A673 (cell line): Measurements from ENCODE around the gene SREBF2. TPM values are rescaled to one million over a fixed set of nuclear protein-coding genes. Genes with fewer than 3 reads are reported as not detected.

Experiments
- BruUV-seq: library from RNA; stranded (reverse); fragments of 400-500 nt; replicated peaks from 2 replicates; lab custom pipeline; 2021; lab: Mats Ljungman, UMichigan
- CTCF ChIA-PET: fragments of 300-600 bp; sonication (Branson Sonifier 250); formaldehyde crosslinking; loops from one replicate; lab custom pipeline; 2022; ENCODE audit warnings: antibody characterized with exemption; lab: Charles Lee
- POLR2A ChIA-PET: fragments of 300-600 bp; sonication (Branson Sonifier 250); formaldehyde crosslinking; loops from one replicate; lab custom pipeline; 2022; ENCODE audit warnings: antibody characterized with exemption; ENCODE audit not compliant: low non-redundant PET; lab: Charles Lee
- DNase-seq: peaks from one replicate; pipeline ENCODE4 v3.0.0-alpha.2; 2015; ENCODE audit warnings: low spot score
- H3K27ac ChIP-seq: fragments of 200-600 bp; sonication (generic); 2 replicates; pipeline ENCODE4 v1.5.1; 2016; ENCODE audit warnings: mixed run types, low read depth, mild to moderate bottlenecking, mixed read lengths, antibody characterized with exemption, low read length; ENCODE audit not compliant: poor library complexity, severe bottlenecking
- H3K27me3 ChIP-seq: fragments of 200-600 bp; sonication (generic); replicated peaks from 2 replicates; pipeline ENCODE4 v1.6.1; 2017; ENCODE audit warnings: mixed run types, low read depth, mild to moderate bottlenecking, mixed read lengths, antibody characterized with exemption, low read length; ENCODE audit not compliant: insufficient read depth, poor library complexity
- H3K36me3 ChIP-seq: fragments of 200-600 bp; sonication (generic); 2 replicates; pipeline ENCODE4 v1.6.1; 2016; ENCODE audit warnings: mixed run types, mild to moderate bottlenecking, mixed read lengths, antibody characterized with exemption, low read length; ENCODE audit not compliant: insufficient read depth, poor library complexity, severe bottlenecking
- H3K4me1 ChIP-seq: fragments of 200-600 bp; sonication (generic); 2 replicates; pipeline ENCODE4 v1.6.1; 2017; ENCODE audit warnings: mixed run types, mild to moderate bottlenecking, mixed read lengths, antibody characterized with exemption, low read length; ENCODE audit not compliant: insufficient read depth, poor library complexity, severe bottlenecking
- H3K4me3 ChIP-seq: fragments of 200-600 bp; sonication (generic); 2 replicates; pipeline ENCODE4 v1.5.1; 2016; ENCODE audit warnings: low read depth, mixed run types, mild to moderate bottlenecking, mixed read lengths, low read length; ENCODE audit not compliant: poor library complexity, severe bottlenecking
- H3K9me3 ChIP-seq: fragments of 200-600 bp; sonication (generic); 2 replicates; pipeline ENCODE4 v1.6.1; 2016; ENCODE audit warnings: mixed run types, low read depth, mild to moderate bottlenecking, mixed read lengths, antibody characterized with exemption, low read length; ENCODE audit not compliant: poor library complexity, severe bottlenecking
- EZH2 ChIP-seq: fragments of 200-600 bp; sonication (generic); IDR thresholded peaks from 2 replicates; pipeline ENCODE4 v1.6.1; 2017; ENCODE audit warnings: borderline replicate concordance, low read depth, mild to moderate bottlenecking, mixed read lengths, antibody characterized with exemption, low read length; ENCODE audit not compliant: poor library complexity, severe bottlenecking
- intact Hi-C: fragments of 100-400 bp; cut with micrococcal nuclease; formaldehyde crosslinking; loops from one replicate; pipeline ENCODE4 v1.10.0; 2022; ENCODE audit not compliant: unreplicated experiment
- total RNA-seq: library from RNA; stranded (reverse); gene quantifications from 2 replicates; pipeline ENCODE4 v1.2.3, GENCODE V29; 2021
- TF ChIP-seq, protein P1 (sequence below): fragments of 300-800, 200-600 bp; sonication (generic); conservative IDR thresholded peaks from 2 replicates; pipeline ENCODE4 v1.5.1; 2017; ENCODE audit warnings: low read depth, mild to moderate bottlenecking, antibody characterized with exemption, low read length, moderate library complexity, mixed read lengths

Gene SREBF2
- total RNA-seq, 1 experiment from 2014 or later, result 141 TPM

DNA sequence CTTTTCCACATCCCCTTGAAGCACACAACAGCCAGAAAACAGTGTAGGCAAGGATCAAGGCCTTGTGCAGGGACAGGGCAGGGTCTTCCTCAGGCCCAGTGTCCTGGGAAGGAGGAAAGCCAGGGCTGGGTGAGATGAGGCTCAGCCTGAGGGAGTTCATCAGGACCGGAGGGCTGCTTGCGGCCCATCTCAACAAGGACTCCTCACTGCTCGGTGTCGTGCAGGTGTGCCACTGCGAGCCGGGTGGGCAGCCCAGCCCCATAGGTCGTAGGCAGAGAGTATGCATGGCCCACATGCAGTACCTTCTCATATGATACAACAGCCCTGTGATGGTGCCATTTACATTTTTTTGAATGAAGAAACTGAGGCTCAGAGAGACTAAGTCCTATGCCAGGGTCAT lies 69.1 kb downstream of the SREBF2 start:
- Histone ChIP-seq H3K4me3 (no peak overlapping the region), H3K36me3 (peaks cover 87% of the 10 kb centered on the region), H3K9me3 (no peaks in the 10 kb centered on the region), H3K27me3 (no peaks in the 10 kb centered on the region), H3K4me1 (no peaks in the 10 kb centered on the region), H3K27ac (no peak overlapping the region)
- no TSS peak for BruUV-seq
- ChIA-PET POLR2A (no interaction called here), CTCF (no interaction called here)
- no peak for TF ChIP-seq EZH2
- TF ChIP-seq, protein P1, sequence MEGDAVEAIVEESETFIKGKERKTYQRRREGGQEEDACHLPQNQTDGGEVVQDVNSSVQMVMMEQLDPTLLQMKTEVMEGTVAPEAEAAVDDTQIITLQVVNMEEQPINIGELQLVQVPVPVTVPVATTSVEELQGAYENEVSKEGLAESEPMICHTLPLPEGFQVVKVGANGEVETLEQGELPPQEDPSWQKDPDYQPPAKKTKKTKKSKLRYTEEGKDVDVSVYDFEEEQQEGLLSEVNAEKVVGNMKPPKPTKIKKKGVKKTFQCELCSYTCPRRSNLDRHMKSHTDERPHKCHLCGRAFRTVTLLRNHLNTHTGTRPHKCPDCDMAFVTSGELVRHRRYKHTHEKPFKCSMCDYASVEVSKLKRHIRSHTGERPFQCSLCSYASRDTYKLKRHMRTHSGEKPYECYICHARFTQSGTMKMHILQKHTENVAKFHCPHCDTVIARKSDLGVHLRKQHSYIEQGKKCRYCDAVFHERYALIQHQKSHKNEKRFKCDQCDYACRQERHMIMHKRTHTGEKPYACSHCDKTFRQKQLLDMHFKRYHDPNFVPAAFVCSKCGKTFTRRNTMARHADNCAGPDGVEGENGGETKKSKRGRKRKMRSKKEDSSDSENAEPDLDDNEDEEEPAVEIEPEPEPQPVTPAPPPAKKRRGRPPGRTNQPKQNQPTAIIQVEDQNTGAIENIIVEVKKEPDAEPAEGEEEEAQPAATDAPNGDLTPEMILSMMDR, result no peak
- intact Hi-C loops, result no loop called here
- DNase-seq, result no peak

DNA sequence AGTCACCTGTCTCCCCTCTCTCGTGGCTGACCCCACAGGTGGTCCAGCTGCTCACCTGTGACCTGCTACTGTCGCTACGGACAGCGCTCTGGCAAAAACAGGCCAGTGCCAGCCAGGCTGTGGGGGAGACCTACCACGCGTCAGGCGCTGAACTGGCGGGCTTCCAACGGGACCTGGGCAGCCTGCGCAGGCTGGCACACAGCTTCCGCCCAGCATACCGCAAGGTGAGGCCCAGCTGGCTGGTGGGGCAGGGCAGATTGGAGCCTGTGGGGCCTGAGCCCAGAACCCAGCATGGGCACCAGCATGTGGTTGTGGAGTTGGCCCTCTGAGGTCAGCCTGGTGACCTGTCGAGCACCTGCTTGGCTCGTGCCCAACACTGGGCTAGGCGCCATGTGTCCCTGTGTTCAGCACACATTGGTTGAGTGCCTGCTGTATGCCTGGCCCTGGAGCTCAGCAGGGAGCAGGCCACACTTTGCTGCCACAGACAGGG lies 70.1 kb downstream of the SREBF2 start:
- peaks cover 83% of the 10 kb centered on the region for H3K36me3 ChIP-seq
- BruUV-seq, result no TSS peak
- POLR2A ChIA-PET, result no interaction called here

DNA sequence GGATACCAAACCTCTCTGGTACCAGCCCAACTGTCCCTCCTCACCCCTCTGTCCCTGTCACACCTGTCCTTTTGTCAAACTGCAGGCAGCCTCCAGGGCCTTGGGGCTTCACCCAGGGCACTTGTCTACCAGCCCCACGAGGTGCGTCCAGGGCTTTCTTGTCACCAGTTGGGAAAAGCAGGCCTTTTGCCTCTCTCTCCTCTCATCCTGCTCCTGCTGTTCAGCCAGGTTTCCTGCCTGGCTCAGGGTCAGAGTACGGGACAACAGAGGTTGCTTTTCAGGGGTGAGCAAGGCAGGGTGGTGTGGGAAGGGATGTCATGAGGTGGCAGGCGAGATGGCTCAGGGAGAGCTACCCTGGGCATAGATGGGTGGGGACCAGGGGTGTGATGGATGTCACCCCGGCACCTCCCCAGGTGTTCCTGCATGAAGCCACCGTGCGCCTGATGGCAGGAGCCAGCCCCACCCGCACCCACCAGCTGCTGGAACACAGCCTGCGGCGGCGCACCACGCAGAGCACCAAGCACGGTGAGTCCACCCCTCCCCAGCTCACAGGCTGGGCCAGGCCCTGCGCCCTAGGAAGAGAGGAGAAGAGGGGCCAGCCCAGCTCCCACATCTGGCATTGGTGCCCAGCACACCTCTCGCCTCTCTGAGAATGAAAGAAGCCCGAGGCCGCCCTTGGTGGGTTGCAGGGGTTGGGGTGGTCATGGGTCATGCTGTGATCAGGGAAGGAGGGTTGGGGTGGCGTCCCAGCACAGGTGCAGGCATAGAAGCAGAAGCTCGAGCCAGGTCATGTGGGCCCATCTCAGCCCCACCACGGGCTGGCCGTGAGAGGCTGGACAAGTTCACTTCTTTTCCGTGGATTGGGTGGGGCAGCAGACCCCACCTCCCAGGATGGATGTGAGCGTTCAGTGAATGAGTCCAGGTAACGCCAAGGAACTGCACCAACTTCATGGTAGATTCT lies 71.8 kb downstream of the SREBF2 start:
- CTCF ChIA-PET, result interaction anchor here (0.7 kb wide), 1 partner anchor 158 kb away, joined by 3 read pairs; no protein-coding TSS in a partner anchor

More for the DNA sequence above, 70.1 kb downstream of the SREBF2 start:
- no peak for DNase-seq
- no peaks in the 10 kb centered on the region for H3K9me3 ChIP-seq
- H3K4me1 ChIP-seq, result peaks cover 2% of the 10 kb centered on the region
- CTCF ChIA-PET, result no interaction called here
- H3K27me3 ChIP-seq, result no peaks in the 10 kb centered on the region
- no peak overlapping the region for H3K27ac ChIP-seq
- TF ChIP-seq, protein P1, result no peak
- no peak for TF ChIP-seq EZH2
- intact Hi-C loops, result no loop called here
- no peak overlapping the region for H3K4me3 ChIP-seq

More for the DNA sequence above, 71.8 kb downstream of the SREBF2 start:
- intact Hi-C loops, result no loop called here
- POLR2A ChIA-PET, result no interaction called here
- TF ChIP-seq, protein P1, result no peak
- no peak for TF ChIP-seq EZH2
- H3K4me3 ChIP-seq, result no peak overlapping the region
- peaks cover 66% of the 10 kb centered on the region for H3K36me3 ChIP-seq
- no TSS peak for BruUV-seq
- H3K27me3 ChIP-seq, result no peaks in the 10 kb centered on the region
- H3K27ac ChIP-seq, result no peak overlapping the region
- H3K4me1 ChIP-seq, result peaks cover 7% of the 10 kb centered on the region
- H3K9me3 ChIP-seq, result no peaks in the 10 kb centered on the region
- DNase-seq, result no peak
